Skeletal muscle cell (primary cell): ENCODE measurements around the gene DDI2.
"Not testable (repeated sequence)": the region's sequence is repeated elsewhere in the genome, so short reads cannot be mapped to it uniquely, and the experiment has no call there.

ENCODE experiments used
- DNase-seq: peaks from one replicate; pipeline ENCODE4 v3.0.0-alpha.2; 2010; ENCODE audit warnings: low read depth
- H3K4me3 ChIP-seq: 2 replicates; pipeline ENCODE4 v1.5.1; 2011; ENCODE audit warnings: low read depth, mild to moderate bottlenecking, control low read depth, low read length, moderate library complexity

DDI2 gene

DNA sequence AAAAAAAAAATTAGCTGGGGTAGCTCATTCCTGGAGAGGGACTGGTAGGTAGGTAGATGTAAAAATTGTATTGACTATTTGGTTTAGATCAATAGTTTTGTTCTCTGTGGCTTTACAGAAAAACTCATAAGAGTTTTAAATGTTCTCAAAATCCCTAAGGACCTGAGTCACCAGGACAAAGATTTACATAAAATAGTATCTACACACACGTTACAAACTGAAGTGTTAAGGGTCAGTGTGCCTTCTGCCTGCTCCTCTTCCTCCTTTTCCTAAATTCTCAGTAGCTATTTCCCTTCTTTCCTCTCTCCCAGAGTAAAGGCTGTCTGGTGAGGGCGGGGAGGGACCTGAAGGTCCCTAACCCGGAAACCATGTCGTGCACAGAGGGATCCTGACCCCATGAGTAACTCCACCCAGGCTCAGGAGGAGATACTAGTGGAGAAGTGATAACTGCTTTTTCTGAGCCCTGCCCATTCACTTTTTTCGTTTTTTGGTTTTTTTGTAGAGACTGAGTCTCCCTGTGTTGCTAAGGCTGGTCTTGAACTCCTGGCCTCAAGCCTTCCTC lies 74.9 kb downstream of the DDI2 start:
- H3K4me3 ChIP-seq = no peak overlapping the region
- DNase-seq = no peak

DNA sequence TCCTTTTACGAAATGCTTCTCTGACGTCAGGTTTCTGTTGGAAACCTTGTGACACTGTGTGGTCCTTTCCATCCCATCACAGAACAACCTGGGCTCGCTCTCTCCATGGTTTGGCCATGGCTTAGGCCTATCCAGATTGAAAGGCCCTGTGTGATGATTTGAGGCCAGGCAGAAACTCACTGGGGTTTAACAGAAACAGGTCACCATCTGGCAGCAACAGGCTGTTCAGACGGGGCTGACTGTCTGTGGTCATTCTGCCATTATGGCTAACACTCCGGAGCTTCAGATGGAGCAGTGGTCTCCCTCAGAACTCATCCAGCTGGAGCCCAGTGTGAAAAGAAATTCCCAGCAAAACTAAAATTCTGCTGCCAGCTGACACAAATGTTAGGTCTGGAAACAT lies 76.1 kb downstream of the DDI2 start:
- H3K4me3 ChIP-seq = no peak overlapping the region
- no peak for DNase-seq

DNA sequence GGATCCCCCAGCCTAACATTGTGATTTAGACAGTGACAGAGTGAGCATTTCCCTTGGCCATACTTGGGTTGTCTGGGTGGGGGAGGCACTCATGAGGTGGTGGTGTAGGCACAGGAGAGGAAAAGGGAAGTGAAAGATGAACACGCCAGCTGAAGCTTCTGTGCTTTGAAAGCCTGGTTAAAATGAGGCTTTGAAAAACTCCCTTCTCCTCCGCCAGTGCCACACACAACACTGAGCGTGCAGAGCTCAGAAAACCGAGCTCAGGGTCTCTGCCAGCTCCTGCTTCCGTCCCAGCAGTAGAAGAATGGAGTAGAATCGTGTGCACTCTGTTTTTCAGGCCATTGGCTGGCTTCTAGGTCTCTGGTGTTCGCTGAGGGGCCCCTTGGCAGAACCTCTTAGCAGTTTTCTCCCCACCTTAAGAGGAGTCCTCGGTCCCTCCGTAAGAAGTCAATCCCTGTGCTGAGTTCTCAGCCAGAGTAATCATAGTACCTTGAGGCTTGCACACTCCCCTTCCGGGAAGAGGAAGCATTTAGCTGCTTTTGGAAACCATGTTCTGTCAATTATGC lies 79.8 kb downstream of the DDI2 start:
- no peak for DNase-seq
- no peak overlapping the region for H3K4me3 ChIP-seq

DNA sequence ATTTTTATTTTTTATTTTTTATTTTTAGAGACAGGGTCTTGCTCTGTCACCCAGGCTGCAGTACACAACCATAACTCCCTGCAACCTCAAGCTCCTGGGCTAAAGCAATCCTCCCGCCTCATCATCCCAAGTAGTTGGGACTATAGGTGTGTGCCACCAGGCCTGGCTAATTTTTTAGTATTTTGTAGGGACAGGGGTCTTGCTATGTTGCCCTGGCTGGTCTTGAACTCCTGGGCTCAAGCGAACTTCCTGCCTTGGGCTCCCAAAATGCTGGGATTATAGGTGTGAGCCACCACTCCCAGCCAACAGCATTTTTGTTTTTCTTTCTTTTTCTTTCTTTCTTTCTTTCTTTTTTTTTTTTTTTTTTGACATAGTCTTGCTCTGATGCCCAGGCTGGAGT lies 80.9 kb downstream of the DDI2 start:
- no peak for DNase-seq
- no peak overlapping the region for H3K4me3 ChIP-seq

DNA sequence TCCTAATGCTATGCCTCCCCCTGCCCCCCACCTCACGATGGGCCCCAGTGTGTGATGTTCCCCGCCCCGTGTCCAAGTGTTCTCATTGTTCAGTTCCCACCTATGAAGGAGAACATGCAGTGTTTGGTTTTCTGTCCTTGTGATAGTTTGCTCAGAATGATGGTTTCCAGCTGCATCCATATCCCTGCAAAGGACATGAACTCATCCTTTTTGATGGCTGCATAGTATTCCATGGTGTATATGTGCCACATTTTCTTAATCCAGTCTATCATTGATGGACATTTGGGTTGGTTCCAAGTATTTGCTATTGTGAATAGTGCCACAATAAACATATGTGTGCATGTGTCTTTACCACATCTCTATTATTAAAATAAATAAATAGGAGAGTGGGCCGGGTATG lies 82.1 kb downstream of the DDI2 start:
- DNase-seq, H3K4me3 ChIP-seq: not testable (repeated sequence)

DNA sequence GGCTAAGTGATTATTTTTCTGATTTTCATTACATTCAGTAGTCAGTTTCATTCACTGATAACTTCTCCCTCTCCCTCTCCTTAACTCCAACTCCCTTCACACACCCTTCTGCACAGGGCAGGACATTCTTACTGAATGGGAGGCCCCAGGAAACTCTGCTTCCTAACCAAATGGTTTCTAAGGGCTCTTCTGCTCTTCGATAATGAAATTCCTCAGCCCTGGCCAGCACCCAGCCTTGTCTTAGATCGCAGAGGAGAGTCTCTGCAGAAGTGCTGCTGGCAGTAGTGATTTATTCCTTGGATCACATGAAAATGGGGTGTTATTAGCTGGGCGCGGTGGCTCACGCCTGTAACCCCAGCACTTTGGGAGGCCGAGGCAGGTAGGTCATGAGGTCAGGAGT lies 83.2 kb downstream of the DDI2 start:
- no peak for DNase-seq
- H3K4me3 ChIP-seq = no peak overlapping the region

DNA sequence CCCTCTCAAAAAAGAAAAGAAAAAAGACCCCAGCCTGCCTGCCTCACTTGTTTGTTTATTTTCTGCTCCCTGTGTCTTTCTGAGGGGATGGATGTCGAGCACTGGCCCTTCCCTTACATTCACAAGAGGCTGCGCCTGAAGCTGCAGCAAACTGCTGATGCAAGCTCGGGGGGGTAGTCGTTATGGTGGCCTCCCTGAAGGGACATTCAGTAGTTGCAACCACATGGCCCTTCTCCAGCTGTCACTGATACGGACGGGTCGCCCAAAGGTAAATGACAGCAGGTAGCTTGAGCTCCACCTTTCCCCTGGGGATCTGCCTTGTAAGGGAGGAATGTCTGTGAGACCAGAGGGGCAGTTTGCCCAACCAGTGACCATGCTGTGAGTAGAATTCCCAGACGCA lies 84.5 kb downstream of the DDI2 start:
- no peak for DNase-seq
- H3K4me3 ChIP-seq = no peak overlapping the region

DNA sequence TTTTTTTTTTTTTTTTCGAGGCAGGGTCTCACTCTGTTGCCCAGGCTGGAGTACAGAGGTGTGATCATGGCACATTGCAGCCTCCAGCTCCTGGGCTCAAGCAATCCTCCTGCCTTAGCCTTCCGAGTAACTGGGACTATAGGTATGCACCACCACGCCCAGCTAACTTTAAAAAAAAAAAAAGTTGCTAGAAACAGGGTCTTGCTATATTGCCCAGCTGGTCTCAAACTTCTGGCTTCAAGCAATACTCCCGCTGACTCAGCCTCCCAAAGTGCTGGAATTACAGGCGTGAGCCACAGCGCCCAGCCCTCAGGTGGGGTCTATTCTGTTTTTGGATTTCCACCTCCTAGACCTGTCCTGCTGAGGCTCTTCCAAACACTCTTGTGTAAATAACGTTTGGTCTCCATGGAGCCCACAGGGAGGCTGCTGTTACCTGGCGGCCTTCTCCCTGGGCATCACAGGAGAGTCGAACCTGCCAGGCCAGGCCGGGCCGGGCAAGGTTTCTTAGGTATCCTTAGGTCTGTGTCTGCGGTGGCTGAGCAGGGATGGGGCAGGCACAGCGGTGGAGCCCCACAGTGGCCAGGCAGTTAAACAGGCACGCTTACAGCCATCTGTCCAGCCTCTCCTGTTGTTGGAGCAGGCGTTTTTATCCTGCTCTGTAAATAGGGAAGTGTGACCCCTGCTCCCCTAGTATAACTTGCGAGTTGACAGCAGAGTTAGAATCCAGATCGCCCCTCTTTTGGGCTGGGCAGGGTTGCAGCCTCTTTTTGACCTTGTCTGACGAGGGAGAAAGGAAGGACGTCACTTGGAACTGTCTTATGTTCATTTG lies 85.7 kb downstream of the DDI2 start:
- DNase-seq = no peak
- no peak overlapping the region for H3K4me3 ChIP-seq

DNA sequence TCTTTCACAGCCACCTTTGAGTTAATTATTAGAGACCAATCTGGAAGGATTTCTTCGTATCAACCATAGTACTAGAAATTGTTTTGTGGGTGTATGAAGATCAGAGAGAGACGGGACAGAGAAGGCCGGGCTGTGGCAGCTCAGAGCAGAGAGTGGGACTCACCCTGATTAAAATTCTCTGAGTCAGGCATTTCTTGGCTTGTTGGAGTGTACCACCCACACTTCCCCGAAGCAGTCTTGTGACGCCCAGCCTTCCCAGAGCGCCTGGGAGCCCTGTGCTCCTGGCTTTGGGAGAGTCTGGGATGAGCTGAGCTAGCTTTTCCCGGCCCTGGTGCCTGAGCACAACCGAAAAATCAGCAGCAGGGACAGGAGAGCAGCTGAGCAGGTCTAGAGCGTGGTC lies 86.3 kb downstream of the DDI2 start:
- no peak overlapping the region for H3K4me3 ChIP-seq
- DNase-seq = peak; percentile 78

DNA sequence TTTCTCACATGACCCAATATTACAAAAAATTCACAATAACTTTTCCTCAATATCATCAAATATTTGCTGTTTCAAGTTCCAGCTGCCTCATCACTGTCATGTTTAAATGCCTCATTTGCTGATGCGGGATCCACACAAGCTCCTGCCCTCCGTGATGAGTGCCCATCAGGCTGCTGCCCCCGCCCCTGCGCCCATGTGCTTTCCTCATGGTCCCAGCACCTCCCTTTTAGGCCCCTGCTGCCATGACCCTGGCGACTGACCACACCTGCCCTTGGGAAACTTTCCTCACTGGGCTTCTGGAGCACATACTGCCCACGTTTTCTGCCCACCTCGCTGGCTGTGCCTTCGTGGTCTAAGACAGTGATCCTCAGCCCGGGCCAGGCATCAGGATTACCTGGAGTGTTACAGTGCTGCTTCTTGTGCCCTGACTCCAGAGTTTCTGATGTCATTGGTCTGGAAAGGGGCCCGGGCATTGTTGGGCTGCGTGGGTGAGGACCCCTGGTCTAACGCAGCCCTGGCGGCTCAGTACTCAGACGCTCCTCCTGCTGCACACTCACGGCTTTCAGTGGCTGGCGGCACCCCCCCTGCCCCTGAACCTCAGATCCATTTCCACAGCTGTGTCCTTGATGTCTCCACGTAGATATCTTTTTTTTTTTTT lies 87.4 kb downstream of the DDI2 start:
- no peak for DNase-seq
- H3K4me3 ChIP-seq = no peak overlapping the region

DNA sequence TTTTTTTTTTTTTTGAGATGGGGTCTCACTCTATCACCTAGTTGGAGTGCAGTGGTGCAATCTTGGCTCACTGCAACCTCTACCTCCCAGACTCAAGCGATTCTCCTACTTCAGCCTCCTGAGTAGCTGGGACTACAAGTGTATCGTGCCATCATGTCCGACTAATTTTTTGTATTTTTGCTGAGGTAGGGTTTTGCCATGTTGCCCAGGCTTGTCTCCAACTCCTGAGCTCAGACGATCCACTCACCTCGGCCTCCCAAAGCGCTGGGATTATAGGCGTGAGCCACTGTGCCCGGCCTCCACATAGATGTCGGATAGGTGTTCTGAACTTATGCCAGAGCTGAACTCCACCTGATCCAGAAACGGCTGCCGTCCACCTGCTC lies 87.9 kb downstream of the DDI2 start:
- no peak overlapping the region for H3K4me3 ChIP-seq
- DNase-seq = no peak

DNA sequence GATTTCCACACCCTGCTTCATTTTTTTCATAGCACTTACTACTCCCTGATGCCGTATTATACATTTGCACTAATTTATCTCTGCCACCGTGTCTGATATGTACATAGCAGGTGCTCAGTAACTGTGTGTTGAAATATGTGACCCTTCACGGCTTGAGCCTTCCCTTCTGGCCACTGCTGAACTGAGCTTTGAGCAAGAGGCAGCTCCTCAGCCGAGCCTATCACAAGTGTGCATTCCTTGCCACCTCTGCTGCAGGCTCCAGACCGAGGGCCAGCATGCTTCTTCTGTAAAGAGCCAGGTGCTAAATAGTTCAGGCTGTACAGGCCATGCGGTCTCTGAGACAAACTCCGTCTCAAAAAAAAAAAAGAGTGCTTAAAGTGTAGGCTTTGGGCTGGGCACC lies 89.5 kb downstream of the DDI2 start:
- no peak overlapping the region for H3K4me3 ChIP-seq

DNA sequence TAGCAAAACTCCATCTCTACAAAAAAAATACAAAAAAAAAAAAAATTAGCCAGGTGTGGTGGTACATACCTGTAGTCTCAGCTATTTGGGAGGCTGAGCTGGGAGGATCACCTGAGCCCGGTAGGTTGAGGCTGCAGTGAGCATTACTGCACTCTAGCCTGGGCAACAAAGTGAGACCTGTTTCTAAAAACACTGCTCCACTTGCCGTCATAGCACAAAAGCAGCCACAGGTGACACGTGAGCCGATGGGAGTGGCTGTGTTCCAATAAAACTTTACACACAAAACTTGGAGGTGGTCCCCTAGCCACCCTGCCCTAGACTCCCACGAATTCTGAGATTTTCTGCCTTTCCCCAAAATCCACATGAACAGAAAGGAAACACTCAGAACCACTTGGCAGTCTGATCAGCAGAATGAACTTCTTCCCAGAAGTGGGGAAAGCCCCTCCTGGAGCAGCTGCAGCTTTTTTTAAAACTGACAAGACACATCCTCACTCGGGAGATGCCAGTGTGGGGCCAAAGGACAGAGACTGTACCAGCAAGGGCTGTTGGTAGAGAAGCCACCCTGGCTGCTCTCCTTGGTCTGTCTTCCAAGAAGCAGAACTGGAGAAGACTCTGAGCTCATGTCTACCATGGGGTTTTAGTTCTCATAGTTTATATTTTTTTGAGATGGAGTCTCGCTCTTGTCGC lies 90.1 kb downstream of the DDI2 start:
- H3K4me3 ChIP-seq = no peak overlapping the region
- no peak for DNase-seq

More for the DNA sequence above, 89.5 kb downstream of the DDI2 start:
- peak; percentile 12 for DNase-seq

DNA sequence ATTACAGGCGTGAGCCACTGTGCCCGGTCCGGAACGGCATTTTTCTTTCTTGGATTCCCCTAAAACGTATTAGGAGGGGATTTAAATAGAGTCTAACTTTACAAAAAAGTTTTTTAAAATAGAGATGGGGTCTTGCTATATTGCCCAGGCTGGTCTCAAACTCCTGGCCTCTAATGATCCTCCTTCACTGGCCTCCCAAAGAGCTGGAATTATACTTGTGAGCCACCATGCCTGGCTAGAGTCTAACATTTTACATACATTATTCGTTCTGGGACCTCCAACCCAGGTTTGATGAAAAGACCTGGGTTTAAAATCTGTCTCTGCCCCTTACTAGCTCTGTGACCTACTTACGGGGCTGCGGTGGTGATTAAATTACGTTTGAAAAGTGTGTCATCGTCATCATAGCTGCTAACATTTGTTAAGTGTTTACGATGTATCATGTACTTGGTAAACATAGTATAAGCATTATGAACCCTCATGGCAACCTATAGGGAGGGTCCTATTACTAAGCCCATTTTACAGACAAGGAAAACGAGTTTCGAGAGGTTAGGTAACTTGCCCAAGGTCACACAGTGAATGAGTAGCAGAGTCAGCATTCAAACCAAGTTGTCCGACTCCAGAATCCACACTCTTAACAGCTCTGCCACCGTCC lies 91.4 kb downstream of the DDI2 start:
- H3K4me3 ChIP-seq = no peak overlapping the region
- no peak for DNase-seq

DNA sequence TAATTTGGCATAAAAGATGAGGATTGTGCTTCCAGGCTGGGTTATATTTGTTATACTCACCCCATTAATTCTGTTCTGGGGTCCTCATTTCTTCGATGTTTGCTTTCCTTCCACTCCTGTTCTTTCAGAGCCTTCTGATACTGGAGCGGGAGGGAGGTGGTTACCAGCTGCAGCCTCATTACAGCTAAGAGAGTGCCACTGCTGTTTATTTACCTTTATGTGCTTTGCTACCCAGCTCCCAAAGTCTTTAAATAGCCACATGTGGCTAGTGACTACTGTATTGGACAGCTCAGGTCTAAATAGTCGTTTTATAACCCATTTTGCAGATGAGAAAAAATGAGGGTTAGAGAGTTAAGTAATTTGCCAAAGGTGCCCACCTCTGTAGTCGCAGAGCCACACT lies 92.0 kb downstream of the DDI2 start:
- DNase-seq = no peak
- H3K4me3 ChIP-seq = no peak overlapping the region

DNA sequence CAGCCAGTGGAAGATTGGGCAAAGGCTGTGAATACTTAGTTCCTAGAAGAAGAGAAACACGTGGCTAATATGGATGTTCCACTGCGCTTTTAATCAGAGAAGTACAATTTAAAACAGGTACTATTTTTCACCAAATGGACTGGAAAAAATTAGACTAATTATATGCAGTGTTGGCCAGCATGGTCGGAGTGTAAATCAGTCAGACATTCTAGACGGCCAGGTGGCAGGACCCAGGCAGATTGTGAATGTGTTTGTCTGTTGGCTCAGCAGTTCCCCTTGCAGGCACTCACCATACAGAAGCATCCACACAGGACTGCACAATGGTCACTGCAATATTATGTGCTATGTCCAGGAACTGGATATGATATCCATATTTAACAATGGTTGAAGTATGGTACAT lies 94.9 kb downstream of the DDI2 start:
- no peak for DNase-seq
- no peak overlapping the region for H3K4me3 ChIP-seq

DNA sequence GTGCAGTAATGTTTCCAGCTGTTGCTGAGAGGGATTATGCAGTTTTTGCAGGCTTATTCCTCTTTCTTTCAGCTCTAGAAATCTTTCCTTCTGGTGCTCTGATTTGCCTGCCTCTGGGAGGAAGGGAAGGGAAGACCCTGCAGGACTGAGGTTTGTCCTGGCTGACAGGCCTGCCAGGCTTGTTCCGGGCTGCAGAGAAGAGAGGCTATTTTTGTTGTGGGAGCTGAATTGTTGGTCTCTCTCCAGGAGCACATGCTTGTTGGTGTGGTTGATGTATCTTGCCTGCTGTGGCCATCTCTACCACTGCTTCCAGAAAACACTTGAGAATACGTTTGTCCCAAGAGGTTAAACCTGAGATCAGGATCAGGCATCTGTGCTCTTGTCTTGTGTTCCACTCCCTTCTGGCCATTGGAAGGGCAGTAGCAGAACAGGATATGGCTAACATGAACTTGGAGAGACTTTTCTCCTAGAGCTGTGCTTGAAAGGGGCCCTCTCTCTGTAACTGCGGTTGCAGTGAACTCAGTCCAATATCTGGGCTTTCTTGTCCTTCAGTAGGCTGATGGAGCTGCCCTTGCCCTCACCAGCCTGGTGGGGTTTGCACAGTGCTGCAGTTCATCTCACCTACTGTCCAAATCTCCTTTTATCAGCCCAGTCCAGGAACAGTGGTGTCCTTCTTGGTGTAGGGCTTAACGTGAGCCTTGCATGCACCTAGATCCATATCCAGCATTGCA lies 97.3 kb downstream of the DDI2 start:
- DNase-seq = peak; percentile 50
- H3K4me3 ChIP-seq = no peak overlapping the region

DNA sequence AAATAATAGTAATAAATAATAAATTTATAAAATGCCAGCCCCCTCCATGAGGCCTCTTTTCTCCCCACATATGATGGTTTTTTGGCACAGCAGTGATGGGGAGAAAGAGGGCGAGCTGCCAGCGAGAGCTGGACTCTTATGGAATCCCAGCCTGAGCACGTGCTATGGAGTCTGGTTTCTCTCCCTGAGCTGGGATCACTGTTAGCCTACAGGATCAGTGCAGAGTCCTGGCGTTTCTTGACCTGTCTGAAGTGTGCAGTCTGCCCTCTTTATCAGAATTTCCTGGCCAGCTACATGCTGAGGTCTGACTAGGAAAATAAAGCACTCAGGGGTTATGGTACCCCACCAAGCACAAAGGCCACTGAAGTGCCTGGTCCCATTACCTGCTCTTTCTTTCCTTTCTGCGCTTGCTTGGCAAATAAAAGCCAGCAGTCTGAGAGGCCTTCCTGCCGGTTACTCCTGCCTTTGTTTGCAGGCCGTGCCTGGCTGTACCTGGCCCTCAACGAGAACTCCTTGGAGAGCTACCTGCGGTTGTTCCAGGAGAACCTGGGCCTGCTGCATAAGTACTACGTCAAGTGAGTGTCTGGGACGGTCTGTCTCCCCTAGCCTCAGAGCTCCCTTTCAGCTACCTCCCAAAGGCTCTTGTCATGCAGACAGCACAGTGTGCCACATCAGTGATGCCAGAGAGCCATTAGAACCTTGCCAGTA lies 100.3 kb downstream of the DDI2 start:
- H3K4me3 ChIP-seq = no peak overlapping the region
- DNase-seq = no peak
